ENCODE measurements around the gene NEAT1.

NEAT1 gene

DNA sequence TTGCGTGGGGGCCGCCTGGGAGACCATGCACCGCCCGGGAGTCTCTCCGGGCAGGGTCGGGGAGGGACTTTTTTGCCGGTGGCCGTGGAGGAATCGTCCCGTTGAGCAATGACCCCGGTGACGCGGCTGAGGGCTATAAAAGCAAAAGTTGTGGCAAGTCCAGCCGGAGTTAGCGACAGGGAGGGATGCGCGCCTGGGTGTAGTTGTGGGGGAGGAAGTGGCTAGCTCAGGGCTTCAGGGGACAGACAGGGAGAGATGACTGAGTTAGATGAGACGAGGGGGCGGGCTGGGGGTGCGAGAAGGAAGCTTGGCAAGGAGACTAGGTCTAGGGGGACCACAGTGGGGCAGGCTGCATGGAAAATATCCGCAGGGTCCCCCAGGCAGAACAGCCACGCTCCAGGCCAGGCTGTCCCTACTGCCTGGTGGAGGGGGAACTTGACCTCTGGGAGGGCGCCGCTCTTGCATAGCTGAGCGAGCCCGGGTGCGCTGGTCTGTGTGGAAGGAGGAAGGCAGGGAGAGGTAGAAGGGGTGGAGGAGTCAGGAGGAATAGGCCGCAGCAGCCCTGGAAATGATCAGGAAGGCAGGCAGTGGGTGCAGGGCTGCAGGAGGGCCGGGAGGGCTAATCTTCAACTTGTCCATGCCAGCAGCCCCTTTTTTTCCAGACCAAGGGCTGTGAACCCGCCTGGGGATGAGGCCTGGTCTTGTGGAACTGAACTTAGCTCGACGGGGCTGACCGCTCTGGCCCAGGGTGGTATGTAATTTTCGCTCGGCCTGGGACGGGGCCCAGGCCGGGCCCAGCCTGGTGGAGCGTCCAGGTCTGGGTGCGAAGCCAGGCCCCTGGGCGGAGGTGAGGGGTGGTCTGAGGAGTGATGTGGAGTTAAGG, at the start of gene NEAT1:
TSS of gene NEAT1 (plus strand) at position 166 of the 883 bp plus-strand sequence.
- peak; percentile 91 for DNase-seq (ENCODE audit: low read depth)

DNA sequence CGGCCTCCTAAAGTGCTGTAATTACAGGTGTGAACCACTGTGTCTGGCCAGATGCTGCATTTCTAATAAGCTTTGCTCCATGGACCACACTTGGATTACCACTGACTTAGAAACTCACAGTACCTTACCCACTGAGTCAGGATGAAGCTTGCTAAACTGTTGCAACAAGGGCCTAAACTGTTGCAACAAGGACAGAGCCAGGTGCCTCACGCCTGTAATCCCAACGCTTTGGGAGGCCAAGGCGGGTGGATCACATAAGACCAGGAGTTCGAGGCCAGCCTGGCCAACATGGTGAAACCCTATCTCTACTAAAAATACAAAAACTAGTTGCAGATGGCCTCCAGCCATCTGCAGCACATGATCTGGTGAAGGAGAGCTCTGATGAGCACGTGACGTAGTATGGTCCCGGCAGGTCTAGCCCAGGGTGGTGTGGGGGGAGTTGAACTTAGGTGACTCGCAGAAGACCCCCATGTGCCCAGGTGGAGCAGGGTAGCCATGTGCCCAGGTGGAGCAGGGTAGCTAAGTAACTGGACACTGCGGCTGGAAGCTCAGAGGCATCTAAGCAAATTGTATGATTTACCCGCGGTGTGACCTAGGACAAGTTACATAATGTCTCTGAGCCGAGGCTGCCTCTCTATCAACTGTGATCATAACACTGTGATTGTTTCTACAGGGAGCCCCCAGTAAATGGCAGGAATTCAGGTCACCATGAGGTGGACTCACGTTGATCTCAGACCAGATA, 48.6 kb upstream of the NEAT1 start:
- no peak for DNase-seq (ENCODE audit: low read depth)

DNA sequence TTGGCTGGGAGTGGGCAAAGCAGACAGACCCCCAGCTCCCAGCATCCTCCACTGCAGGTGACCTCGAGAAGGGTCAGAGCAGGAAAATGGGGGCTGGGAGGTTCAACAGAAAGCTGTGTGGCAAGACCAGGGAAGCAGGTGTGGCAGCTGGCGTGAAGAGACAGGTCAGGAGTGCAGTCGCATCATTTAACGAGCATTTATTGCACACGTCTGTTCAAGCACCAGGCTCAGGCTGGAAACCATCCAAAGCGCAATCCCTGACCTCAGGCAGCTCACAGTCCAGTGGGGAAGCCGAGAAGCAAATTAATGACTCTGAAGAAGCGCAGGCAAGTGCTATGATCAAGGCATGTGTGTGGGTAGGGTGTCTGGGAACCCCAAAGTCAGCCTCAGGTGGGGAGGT, 47.6 kb upstream of the NEAT1 start:
- no peak for DNase-seq (ENCODE audit: low read depth)

DNA sequence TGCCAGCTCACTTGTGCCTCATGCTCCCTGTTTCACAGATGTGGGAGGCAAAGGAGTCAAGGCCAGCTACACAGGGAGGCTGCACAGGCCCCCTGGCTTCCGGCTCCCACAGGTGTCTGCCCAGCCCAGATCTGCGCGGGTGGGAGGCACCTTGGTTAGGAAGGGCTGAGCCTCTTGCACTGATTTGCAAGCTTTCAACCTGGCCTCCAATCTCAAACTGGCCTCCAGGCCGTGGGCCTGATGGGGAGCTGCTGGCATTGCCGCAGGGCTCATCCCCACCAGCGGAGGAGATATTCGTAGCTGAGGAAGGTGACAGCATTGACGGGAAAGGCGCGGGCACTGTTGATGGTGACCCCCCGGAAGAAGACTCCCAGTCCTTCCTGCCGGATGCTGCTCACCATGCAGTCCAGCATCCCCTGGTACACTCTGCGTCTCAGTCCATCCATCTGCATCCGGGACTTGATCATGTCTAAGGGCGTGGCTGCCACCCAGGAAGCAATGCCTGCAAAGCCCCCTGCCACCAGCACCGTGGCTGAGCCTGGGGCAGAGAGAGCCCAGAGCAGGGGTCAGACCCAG, 46.4 kb upstream of the NEAT1 start:
- DNase-seq (ENCODE audit: low read depth), result no peak

DNA sequence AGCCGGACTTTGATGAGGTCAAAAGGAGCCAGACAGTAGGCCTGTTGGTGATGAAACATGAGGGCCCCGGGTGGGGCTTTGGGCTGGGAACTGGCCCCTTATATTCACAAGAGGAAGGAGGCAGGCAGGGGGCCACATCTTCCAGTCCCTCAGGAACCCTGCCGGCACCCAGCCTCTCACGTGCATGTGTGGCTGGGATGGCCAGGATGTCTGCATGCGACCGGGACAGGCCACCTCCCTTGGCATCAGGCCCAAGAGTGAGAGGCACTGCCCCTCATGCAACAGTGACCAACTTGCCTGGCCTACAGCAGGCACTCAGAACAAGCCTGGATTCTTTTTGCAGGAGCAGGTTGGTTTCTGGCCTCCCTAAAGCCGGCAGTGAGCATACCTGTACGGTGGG, 45.6 kb upstream of the NEAT1 start:
- no peak for DNase-seq (ENCODE audit: low read depth)

DNA sequence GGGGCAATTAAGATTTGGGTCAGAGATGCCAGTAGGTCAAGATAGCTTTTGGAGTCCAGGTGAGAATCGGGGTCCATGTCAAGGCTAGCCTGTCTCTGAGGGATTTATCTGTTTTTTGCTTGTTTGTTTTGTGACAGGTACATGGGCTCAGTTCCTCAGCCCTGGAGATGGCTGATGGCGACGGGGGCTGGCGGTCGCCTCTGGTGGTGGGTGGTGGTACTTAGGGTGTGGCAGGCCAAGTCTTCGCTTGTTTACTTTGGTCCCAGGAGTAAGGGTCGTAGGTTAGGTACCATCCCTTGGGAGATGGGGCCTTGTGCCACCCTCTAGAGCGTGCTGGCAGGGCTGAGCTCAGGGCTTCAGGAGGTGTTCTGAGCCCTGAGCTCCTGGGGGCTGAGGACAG, 44.8 kb upstream of the NEAT1 start:
- no peak for DNase-seq (ENCODE audit: low read depth)

DNA sequence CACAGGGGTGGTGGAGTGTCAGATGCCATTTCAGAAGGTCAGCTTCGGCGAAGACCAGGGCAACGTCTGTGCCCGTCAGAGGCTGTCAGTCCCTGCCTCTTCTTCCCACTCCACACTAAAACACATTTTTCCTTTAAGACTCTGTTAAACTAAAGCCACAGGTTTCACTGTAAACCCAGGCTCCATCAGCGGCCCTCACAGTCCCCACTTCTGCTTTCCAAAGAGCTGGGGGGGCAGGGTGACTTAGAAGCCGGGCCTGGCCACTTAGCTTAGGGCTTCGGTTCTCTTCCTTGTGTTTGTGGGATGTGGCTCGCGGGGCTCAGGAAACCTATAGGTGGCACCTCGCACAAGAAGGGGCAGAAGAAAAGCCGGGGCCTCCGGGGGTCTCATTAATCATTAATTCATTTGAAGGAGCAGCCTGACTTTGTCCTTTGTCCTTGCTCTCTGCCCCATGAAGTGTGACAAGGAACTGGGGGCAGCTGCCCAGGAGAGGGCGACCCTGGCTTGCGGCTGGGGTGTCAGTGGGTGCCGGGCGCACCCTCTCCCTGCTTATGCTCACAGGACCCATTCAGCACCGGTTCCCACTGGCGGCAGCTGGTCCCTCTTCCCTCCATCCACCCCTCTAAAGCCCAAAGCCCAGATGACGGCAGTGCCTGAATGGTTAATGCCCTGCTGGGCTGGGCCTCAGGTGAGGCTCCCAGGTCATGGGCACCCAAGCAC, 44.2 kb upstream of the NEAT1 start:
- DNase-seq (ENCODE audit: low read depth), result no peak

DNA sequence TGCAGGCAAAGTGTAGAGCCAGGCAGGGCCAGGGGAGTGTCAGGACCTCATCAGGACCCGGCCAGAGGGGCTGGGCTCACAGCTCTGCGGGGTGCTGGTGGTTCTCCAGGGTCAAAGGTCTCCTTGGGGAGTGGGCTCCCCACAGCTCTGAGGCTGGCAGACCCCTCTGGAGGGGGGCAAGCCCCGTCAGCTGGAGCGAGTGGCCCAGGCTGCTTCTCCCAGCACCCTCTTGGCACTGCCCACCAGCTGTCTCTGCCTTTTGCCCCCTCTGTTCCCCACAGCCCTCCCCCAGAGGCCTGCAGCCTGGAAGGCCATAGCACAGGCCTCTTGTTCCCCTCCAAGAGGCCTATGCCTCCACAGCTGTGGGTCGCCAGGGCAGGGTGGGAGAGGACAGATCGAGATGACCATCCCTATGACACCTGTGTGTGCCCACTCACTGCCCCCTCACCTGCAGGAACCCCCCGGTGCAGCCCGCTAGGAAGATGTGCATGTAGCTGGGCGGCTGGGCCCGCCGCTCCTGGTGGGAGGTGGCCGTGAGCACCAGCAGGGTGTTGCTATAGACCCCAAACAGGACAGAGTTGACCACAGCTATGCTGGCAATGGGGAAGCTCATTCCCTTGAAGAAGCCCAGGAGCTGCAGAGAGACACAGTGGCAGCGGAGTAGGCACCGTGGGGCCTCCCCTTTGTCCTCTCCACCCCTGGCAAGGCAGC, 43.5 kb upstream of the NEAT1 start:
- DNase-seq (ENCODE audit: low read depth), result no peak

DNA sequence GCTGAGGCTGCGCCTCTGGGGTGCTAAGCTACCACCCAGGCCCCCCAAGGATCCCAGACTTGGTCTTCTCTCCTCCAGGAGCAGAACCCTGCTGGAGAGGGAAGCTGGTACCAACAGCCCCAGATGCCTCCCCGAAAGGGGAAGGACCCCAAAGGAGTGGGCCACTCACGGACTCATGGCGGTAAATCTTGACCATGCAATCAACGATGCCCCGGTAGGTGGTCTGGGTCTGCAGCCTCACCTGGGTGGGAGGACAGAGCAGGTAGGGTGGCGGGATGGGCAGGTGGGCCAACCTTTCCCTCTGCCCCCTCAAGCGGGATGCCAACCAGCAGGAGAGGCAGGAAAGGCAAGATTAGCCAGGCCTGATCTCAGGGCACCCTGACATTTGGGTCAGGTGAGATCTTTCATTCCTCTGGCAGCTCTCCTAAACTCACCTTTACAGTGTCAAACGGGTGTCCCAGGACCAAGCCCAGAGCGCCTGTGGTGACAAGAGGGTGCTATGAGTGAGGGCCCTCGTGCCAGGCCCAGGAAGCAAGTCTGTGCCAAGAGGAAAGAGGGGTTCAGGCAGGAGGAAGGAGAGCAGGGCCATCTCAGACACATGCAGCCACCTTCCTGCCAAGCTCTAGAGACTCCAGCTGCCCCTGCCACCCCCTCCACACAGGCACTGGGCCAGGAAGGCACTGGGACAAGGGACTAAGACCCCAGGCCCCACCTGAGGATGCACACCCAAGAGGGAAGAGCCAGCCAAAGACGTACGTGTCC, 42.7 kb upstream of the NEAT1 start:
- no peak for DNase-seq (ENCODE audit: low read depth)

DNA sequence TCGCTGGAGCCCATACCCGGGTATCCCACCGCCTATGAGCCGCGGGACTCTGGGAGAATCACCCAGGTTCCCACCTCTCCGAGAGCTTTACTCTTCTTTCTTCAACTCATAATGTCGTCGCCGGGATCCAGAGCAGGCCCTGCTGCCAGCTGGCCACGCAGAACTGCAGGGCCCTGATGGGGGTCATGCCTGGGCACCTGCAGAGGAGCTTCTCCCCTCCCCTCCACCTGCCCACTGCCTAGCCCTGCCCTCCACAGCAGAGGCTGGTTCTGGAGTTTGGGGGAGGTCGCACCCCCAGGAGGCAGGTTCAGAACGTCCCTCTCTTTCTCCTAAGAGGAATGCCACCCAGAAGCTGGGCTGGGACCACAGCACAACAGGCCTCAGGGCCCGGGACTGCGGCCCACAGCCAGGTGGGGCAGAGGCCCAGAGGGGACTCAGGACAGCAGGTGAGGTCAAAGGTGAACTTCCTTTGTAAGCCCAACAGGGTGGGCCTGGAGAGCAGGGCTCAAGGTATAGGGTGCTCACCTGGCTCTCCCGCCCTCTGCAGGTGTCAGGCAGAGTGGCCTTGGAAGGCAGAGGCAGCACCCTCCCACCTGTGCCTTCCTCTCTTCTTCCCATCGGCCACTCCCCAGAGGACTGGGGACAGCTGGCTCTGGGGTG, 42.0 kb upstream of the NEAT1 start:
- DNase-seq (ENCODE audit: low read depth), result no peak

DNA sequence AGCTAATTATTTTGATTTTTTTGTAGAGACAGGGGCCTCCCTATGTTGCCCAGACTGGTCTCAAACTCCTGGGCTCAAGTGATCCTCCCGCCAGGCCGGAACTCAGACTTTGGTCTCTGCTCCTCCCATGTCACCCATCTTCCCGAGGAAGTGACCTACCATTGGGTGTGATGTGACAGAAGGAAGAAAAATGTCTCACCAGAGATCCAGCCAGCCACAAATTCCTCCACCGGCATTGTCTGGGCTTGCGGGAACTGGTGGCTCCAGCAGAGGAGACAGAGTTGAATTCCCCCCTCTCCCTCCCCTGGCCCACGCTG, 40.9 kb upstream of the NEAT1 start:
- DNase-seq (ENCODE audit: low read depth), result no peak

DNA sequence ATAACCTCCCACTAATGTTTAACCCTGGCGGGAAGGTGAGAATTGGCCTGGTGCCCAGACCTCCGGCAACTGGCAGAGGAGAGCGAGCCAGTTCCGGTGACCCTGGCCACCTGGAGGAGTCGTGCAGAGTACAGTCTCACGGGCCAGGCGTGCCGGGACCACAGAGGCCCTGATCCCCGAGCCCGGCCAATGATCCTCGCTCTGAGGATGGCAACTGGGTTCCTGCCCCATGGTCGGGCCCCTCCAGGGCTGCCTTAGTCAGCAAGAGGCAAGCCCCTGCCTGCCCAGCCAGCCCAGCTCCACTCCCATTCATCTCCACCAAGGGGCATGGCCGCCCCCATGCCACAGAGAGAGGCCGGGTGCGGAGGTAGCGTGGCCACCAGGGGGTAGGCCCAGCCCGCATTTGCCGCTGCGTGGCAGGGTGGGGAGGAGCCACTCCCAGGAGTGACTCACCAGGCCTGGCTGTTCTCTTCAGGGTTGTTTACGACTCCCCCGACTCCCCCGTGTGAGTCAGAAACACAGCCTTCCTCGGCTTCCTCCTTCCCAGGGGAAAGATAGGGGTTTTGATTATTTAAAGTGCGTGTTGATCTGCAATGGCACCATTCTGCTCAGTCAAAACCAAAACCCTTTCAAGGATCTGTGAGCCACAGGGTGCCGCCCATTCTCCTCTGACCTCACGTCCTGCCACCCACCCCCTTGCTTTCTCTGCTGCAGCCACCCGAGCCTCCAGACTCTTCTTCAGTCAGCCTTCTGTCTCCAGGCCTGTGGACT, 40.4 kb upstream of the NEAT1 start, which contains the start of gene SLC25A45:
TSS of gene SLC25A45 (minus strand) at position 614 of the 771 bp plus-strand sequence. CDS start 695 bp downstream, outside the sequence.
- DNase-seq (ENCODE audit: low read depth), result peak; percentile 90

DNA sequence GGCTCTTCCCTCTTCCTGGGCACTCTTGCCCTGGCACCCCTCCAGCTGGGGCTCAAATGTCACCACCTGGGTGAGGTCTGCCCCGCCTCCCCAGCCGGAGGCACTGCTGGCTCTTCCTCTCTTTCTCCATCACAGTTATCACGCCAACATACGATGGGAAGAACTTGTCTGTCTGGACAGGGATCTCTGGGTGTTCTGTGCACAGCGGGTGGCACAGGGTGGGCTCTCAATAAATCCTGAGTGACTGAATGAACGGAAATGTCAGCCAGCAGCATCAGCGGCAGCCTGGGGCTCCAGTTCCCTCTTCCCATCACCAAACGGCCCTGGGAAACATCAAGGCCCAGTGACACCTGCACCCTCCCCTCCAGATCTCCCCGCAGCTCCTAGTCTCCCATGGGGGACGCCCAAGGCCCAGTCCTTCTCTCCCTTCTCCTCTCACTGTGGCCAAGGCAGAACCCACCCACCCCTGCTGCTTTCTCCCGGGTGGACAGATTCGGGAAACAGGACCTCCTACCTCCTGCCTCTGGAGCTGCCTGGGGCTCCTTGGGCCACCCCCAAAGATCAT, 39.7 kb upstream of the NEAT1 start:
- no peak for DNase-seq (ENCODE audit: low read depth)

DNA sequence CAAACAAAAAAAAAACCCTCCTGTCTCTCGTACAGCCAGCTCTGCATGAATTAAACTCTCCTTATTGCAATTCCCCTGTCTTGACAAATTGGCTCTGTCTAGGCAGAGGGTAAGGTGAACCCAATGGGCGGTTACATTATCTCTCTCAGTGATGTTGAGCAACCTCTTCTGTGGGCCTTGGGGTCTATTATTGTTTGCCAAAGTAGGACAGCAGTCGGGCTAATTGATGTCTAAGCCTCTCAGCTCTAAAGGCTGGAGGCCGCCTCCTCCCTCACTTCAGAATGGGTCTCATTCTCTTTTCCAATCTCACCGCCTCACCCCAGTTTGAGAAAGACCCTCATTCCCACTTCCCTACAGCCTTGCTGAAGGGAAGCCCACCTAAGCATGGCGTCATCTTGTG, 38.8 kb upstream of the NEAT1 start:
- DNase-seq (ENCODE audit: low read depth), result no peak

DNA sequence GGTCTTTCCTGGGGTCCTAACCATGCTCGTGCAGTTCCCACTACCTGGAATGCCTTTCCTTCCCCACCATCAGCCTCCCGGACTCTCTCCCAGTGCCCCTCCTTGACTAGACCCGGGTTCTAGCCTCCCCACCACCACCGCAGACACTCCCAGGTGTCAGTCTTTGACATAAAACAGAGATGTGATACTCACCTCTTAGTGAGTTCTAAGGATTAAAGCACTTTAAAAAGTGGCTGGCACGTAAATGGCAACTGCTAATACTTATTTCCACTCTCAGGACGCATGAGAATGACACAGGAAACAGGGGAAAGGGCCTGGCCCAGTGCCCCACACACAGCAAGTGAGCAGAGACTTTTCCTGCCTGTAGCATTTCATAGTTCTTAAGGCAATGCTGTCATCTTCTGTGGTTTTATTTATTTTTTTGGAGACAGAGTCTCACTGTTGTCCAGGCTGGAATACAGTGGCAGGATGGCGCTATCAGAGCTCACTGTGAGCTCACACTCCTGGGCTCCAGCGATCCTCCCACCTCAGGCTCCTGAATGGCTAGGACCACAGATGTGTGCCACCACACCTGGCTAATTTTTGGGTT, 38.2 kb upstream of the NEAT1 start:
- no peak for DNase-seq (ENCODE audit: low read depth)

DNA sequence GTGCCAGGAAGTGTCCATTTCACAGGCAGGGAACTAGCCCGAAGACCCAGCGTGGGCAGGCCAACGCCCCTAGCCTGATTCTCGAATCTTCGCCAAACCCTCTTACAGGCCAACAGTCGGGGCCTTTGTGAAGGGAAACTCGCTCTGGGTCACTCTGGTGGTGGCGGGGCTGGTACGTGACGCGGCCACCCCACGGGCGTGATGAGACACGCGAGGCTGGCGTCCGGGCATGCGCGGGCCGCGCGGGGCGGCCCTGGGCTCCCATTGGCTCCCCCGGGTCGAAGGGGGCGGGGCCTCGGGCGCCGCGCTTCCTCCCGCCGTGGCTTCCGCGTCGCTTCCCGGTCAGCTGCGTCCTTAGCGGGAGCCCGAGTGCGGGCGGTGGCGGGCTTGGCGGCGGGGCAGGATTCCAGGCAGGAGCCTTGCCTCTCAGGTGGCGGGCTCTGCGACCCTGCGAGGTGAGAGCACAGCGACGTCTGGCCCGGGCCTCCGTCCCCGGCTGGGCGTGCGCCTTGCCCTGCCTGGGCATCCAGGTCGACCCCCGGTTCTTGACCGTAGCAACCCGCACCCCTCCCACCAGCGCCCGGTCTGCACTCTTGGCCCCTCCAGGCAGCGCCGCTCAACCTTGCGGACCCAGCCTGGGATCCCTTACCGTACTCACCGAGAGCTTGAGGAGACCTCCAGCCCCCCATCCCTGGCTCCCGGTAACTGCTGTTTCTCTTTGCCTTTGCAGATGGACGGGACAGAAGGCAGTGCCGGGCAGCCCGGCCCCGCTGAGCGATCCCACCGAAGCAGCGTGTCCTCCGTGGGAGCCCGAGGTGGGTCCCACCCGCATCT, 36.1 kb upstream of the NEAT1 start, which contains the start of gene FRMD8:
TSS of gene FRMD8 (plus strand) at position 331 of the 834 bp plus-strand sequence. CDS start at position 731, 400 bp downstream.
- DNase-seq (ENCODE audit: low read depth), result peak; percentile 86

DNA sequence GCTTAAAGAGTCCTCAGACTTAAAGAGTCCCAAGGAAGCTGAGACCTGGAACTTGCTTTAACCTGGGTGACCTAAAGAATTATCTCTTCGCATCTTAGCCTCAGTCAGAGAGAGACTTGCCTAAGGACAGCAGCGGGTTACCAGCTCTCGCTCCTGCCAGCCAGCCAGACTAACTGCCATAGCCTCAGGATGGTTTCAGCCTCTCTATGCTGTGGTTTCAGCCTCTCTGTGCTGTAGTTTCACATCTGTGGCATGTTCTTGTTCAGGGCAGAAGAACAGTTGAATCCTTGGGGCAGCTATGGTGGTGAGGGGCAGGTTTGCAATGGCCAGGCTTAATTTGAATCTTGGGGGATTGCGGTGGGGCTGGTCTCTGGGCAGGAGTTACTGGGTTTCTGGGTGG, 33.9 kb upstream of the NEAT1 start:
- no peak for DNase-seq (ENCODE audit: low read depth)

Measured in activated T-helper 9 cell treated with anti-CD3 and anti-CD28 coated beads, Interleukin-2, amount 50 U/mL, for 16 hours (primary cell).